HepG2 (cell line): ENCODE data around the gene VEPH1. TPM values are rescaled to one million over a fixed set of nuclear protein-coding genes. Genes with fewer than 3 reads are reported as not detected.

Experiments used
- ATAC-seq: fragments of 200-7000 bp; cut with Tn5 transposase; 3 replicates; pipeline ENCODE4 v1.9.1; 2020; ENCODE audit warnings: mild to moderate bottlenecking, moderate library complexity
- BruUV-seq: library from RNA; stranded (reverse); fragments of 400-500 nt; replicated peaks from 2 replicates; lab custom pipeline; 2021; lab: Mats Ljungman, UMichigan
- CTCF ChIA-PET: fragments of 300-600 bp; formaldehyde crosslinking; extraction: SDS; loops from one replicate; lab custom pipeline; 2021; ENCODE audit warnings: low total read pairs, inconsistent platforms, low intra/inter-chr PET ratio; lab: Yijun Ruan, JAX
- POLR2A ChIA-PET: fragments of 350-600 bp; sonication (Branson Sonifier 250); formaldehyde crosslinking; loops from one replicate; lab custom pipeline; 2020; ENCODE audit warnings: antibody characterized with exemption, inconsistent platforms; lab: Yijun Ruan, JAX
- DNase-seq: peaks from one replicate; pipeline ENCODE4 v3.0.0-alpha.2; 2015; ENCODE audit warnings: low spot score
- FAIRE-seq: peaks from 3 replicates; lab custom pipeline; 2011; peaks lifted over from hg19 to GRCh38; lab: Jason Lieb, UNC
- H2AFZ ChIP-seq: one replicate; pipeline ENCODE4 v1.6.1; 2011; ENCODE audit warnings: low read length, inconsistent platforms
- H3K27ac ChIP-seq: fragments of 300-600 bp; 3 replicates; pipeline ENCODE4 v1.8.0; 2011; ENCODE audit warnings: mixed run types, mild to moderate bottlenecking, mixed read lengths, low read length, inconsistent platforms; ENCODE audit not compliant: insufficient read depth; ENCODE audit errors: extremely low read length
- H3K27me3 ChIP-seq, 2 experiments: fragments of 200-600 bp in 1 of 2; 2 replicates in 1 of 2; 3 replicates in 1 of 2; pipeline versions ENCODE4 v1.6.0 to v1.8.0; 2011; ENCODE audit warnings: low read length in 2 of 2, mild to moderate bottlenecking in 2 of 2, moderate library complexity in 2 of 2, inconsistent platforms in 1 of 2; ENCODE audit not compliant: insufficient read depth in 2 of 2, control insufficient read depth in 1 of 2
- H3K36me3 ChIP-seq, 2 experiments: fragments of 200-600 bp in 1 of 2; replicated peaks in 1 of 2; 2 replicates in 1 of 2; 3 replicates in 1 of 2; pipeline versions ENCODE4 v1.5.1 to v1.8.0; 2011; ENCODE audit warnings: low read length in 2 of 2, inconsistent platforms in 1 of 2; ENCODE audit not compliant: insufficient read depth in 2 of 2, control insufficient read depth in 1 of 2
- H3K4me1 ChIP-seq: 2 replicates; pipeline ENCODE4 v1.5.1; 2012; ENCODE audit warnings: low read length, inconsistent platforms; ENCODE audit not compliant: insufficient read depth
- H3K4me2 ChIP-seq: 2 replicates; pipeline ENCODE4 v1.6.0; 2011; ENCODE audit warnings: low read depth, low read length, inconsistent platforms
- H3K4me3 ChIP-seq, 3 experiments: fragments of 200-600 bp in 1 of 3; sonication (generic), shearing (Covaris generic) in 1 of 3; replicated peaks in 1 of 3; 2 replicates each; pipeline ENCODE4 v1.5.1; 2011 to 2016; ENCODE audit warnings: low read length in 3 of 3, inconsistent platforms in 2 of 3, low read depth in 2 of 3, mild to moderate bottlenecking in 2 of 3, control low read depth in 1 of 3, mixed read lengths in 1 of 3; ENCODE audit not compliant: insufficient read depth in 1 of 3
- H3K79me2 ChIP-seq: one replicate; pipeline ENCODE4 v1.6.1; 2011; ENCODE audit warnings: low read length, inconsistent platforms; ENCODE audit not compliant: insufficient read depth
- H3K9ac ChIP-seq: 2 replicates; pipeline ENCODE4 v1.6.0; 2011; ENCODE audit warnings: mild to moderate bottlenecking, low read depth, low read length, inconsistent platforms; ENCODE audit not compliant: insufficient read depth
- H3K9me3 ChIP-seq: 2 replicates; pipeline ENCODE4 v1.5.1; 2012; ENCODE audit warnings: mild to moderate bottlenecking, low read length
- H4K20me1 ChIP-seq: 2 replicates; pipeline ENCODE4 v1.6.0; 2011; ENCODE audit warnings: inconsistent platforms, mild to moderate bottlenecking, low read length, moderate library complexity; ENCODE audit not compliant: insufficient read depth
- ARID4A ChIP-seq: sonication (generic); formaldehyde crosslinking; IDR thresholded peaks from 2 replicates; pipeline ENCODE4 v1.5.0; 2020; ENCODE audit warnings: mild to moderate bottlenecking, missing genetic modification reagents, borderline replicate concordance
- MXD3 ChIP-seq: IDR thresholded peaks from 2 replicates; pipeline ENCODE4 v1.6.1; 2016; ENCODE audit warnings: mild to moderate bottlenecking, missing biosample characterization, missing genetic modification reagents
- MYNN ChIP-seq: sonication (generic); formaldehyde crosslinking; IDR thresholded peaks from 2 replicates; pipeline ENCODE4 v1.4.0; 2020; ENCODE audit warnings: mild to moderate bottlenecking, low read depth, missing genetic modification reagents
- RBAK ChIP-seq: sonication (generic); formaldehyde crosslinking; IDR thresholded peaks from 2 replicates; pipeline ENCODE4 v1.5.1; 2020; ENCODE audit warnings: mild to moderate bottlenecking, missing genetic modification reagents
- ZBTB14 ChIP-seq: sonication (generic); formaldehyde crosslinking; IDR thresholded peaks from 2 replicates; pipeline ENCODE4 v1.4.0; 2020; ENCODE audit warnings: missing genetic modification reagents
- ZBTB4 ChIP-seq: sonication (generic); formaldehyde crosslinking; IDR thresholded peaks from 2 replicates; pipeline ENCODE4 v1.4.0; 2020; ENCODE audit warnings: missing genetic modification reagents, mild to moderate bottlenecking, borderline replicate concordance
- ZNF281 ChIP-seq: sonication (generic); formaldehyde crosslinking; IDR thresholded peaks from 2 replicates; pipeline ENCODE4 v1.4.0; 2020; ENCODE audit warnings: missing genetic modification reagents, borderline replicate concordance
- WGBS: methylation state at CpG from one replicate; pipeline ENCODE4 v1.1.6; 2017; ENCODE audit warnings: low lambda C conversion rate; 5-methylcytosine and 5-hydroxymethylcytosine counted together
- in situ Hi-C: cut with HindIII; loops from 2 replicates; pipeline ENCODE4 v1.10.0; 2017; ENCODE audit warnings: low pct_unique_long_range_greater_than_20kb; ENCODE audit not compliant: extremely low pct_ligation_motif_present
- intact Hi-C: fragments of 100-400 bp; cut with micrococcal nuclease; formaldehyde crosslinking; loops from one replicate; pipeline ENCODE4 v1.10.0; 2022; ENCODE audit not compliant: unreplicated experiment
- polyA plus RNA-seq, 8 experiments: library from polyadenylated mRNA; depleted of rRNA in 3 of 8; stranded (reverse) in 7 of 8; unstranded in 1 of 8; fragments of >200 nt; fragmentation: Illumina TruSeq in 4 of 8; extraction: Trizol in 4 of 8; gene quantifications; 2 replicates each; pipeline versions ENCODE4 v1.2.1 to v1.2.3, GENCODE V29; 2011 to 2016; ENCODE audit warnings: low read depth in 4 of 8, missing spikeins in 1 of 8, mixed read lengths in 1 of 8; ENCODE audit not compliant: insufficient read depth in 1 of 8
- total RNA-seq, 5 experiments: library from RNA; depleted of rRNA; stranded (reverse); fragments of >200 nt; fragmentation: Illumina TruSeq; extraction: Trizol; gene quantifications; 2 replicates each; pipeline ENCODE4 v1.2.3, GENCODE V29; 2016; ENCODE audit warnings: low read depth in 1 of 5

VEPH1 gene
- total and polyA plus RNA-seq, 2 of the 13 experiments (the other 11 are each of a cell fraction or from before 2014, with no cell fraction given) = not detected

GRCh38 chr3:157259825-157260224 is 243.4 kb downstream of the VEPH1 start:
- FAIRE-seq (no peak), DNase-seq (no peak), ATAC-seq (no peak)
- no peaks in the 10 kb centered on the region for H3K36me3 ChIP-seq
- H3K9ac ChIP-seq = no peak overlapping the region
- in situ Hi-C loops = no loop called here
- TF ChIP-seq ZBTB4 (CRISPR knock-in tag) (no peak), MYNN (no peak), RBAK (CRISPR knock-in tag) (no peak), ZNF281 (CRISPR knock-in tag) (no peak), MXD3 (CRISPR knock-in tag) (no peak), ARID4A (CRISPR knock-in tag) (no peak), ZBTB14 (no peak)
- no peaks in the 10 kb centered on the region for H4K20me1 ChIP-seq
- no peaks in the 10 kb centered on the region for H3K27me3 ChIP-seq
- no peak overlapping the region for H3K4me2 ChIP-seq
- WGBS = 28% methylated on average over 2 of the region's 2 CpGs
- H3K9me3 ChIP-seq = no peaks in the 10 kb centered on the region
- POLR2A ChIA-PET = no interaction called here
- intact Hi-C loops = no loop called here
- H2AFZ ChIP-seq = no peak overlapping the region
- no peaks in the 10 kb centered on the region for H3K79me2 ChIP-seq
- H3K4me1 ChIP-seq = no peaks in the 10 kb centered on the region
- CTCF ChIA-PET = no interaction called here
- H3K27ac ChIP-seq = no peak overlapping the region
- no TSS peak for BruUV-seq
- H3K4me3 ChIP-seq = no peak overlapping the region
